ENCODE data around the gene NEK1. TPM values are rescaled to one million over a fixed set of nuclear protein-coding genes. Genes with fewer than 3 reads are reported as not detected.

The NEK1 gene
- total and polyA plus RNA-seq, 2 experiments from 2014 or later, result 9.3 to 19.5 TPM

DNA sequence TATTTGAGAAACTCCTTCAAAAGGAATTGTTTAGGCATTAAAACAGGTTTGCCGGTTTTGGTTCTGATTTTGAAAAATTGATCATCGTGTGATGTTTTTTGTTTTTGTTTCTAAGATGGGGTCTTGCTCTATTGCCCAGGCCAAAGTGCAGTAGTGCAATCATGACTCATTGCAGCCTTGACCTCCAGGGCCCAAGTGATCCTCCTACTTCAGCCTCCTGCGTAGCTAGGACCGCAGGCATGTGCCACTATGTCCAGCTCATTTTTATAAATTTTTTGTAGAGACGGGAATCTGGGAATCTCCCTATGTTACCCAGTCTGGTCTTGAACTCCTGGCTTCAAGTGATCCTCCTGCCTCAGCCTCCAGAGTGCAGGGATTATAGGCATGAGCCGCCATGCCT lies 43.0 kb upstream of the NEK1 start:
- Histone ChIP-seq H3K9me2 (ENCODE audit: insufficient read depth) (no peaks in the 10 kb centered on the region), H3K27ac (ENCODE audit: low read depth) (no peak overlapping the region), H3K4me2 (no peak overlapping the region), H3K27me3 (ENCODE audit: insufficient read depth) (no peaks in the 10 kb centered on the region), H2AFZ (no peak overlapping the region), H3K79me2 (replicated peaks; ENCODE audit: insufficient read depth) (peaks cover 47% of the 10 kb centered on the region), H4K20me1 (replicated peaks; ENCODE audit: insufficient read depth) (no peaks in the 10 kb centered on the region), H3K4me3 (no peak overlapping the region), H3K4me1 (ENCODE audit: insufficient read depth) (peaks cover 11% of the 10 kb centered on the region), H3K36me3 (ENCODE audit: insufficient read depth) (no peaks in the 10 kb centered on the region), H3F3A (replicated peaks; ENCODE audit: low read depth) (no peaks in the 10 kb centered on the region)
- no peak overlapping the region for H3K4me3 Mint-ChIP-seq
- H3K27me3 Mint-ChIP-seq (ENCODE audit: insufficient read depth, low read depth, poor library complexity), result no peaks in the 10 kb centered on the region
- ATAC-seq, result no peak
- TF ChIP-seq NANOG (IDR thresholded peaks at IDR 0.05; ENCODE audit: borderline replicate concordance), result no peak
- no peak overlapping the region for H3K27ac Mint-ChIP-seq
- DNase-seq (ENCODE audit: low spot score), result no peak
- H3K9me3 Mint-ChIP-seq, result no peaks in the 10 kb centered on the region; the same call in 2 of the 3 replicates
- H3K36me3 Mint-ChIP-seq (ENCODE audit: low read depth), result no peaks in the 10 kb centered on the region; the same call in 2 of the 3 replicates
- H3K4me1 Mint-ChIP-seq, result peaks cover 16% of the 10 kb centered on the region; the same call in 2 of the 3 replicates

GRCh38 chr4:169652535-169652934 lies 40.2 kb upstream of the NEK1 start:
- Mint-ChIP-seq H3K9me3 (no peaks in the 10 kb centered on the region; the same call in 2 of the 3 replicates), H3K27me3 (ENCODE audit: insufficient read depth, low read depth, poor library complexity) (no peaks in the 10 kb centered on the region), H3K4me1 (peaks cover 3% of the 10 kb centered on the region; the same call in 2 of the 3 replicates), H3K36me3 (ENCODE audit: low read depth) (no peaks in the 10 kb centered on the region; the same call in 2 of the 3 replicates), H3K4me3 (no peak overlapping the region), H3K27ac (no peak overlapping the region)
- Histone ChIP-seq H3K27me3 (ENCODE audit: insufficient read depth) (no peaks in the 10 kb centered on the region), H3K4me3 (no peak overlapping the region), H3K79me2 (replicated peaks; ENCODE audit: insufficient read depth) (peaks cover 47% of the 10 kb centered on the region), H3K9me2 (ENCODE audit: insufficient read depth) (no peaks in the 10 kb centered on the region), H3K27ac (ENCODE audit: low read depth) (no peak overlapping the region), H3F3A (replicated peaks; ENCODE audit: low read depth) (no peaks in the 10 kb centered on the region), H4K20me1 (replicated peaks; ENCODE audit: insufficient read depth) (no peaks in the 10 kb centered on the region; the same call in 1 of the 2 replicates), H2AFZ (no peak overlapping the region), H3K36me3 (ENCODE audit: insufficient read depth) (no peaks in the 10 kb centered on the region), H3K4me2 (no peak overlapping the region), H3K4me1 (ENCODE audit: insufficient read depth) (no peaks in the 10 kb centered on the region)
- ATAC-seq, result no peak
- DNase-seq (ENCODE audit: low spot score), result no peak
- TF ChIP-seq EZH2 (IDR thresholded peaks at IDR 0.05; ENCODE audit: low read depth, unreplicated experiment) (no peak), ZNF462 (CRISPR knock-in tag; IDR thresholded peaks at IDR 0.05) (no peak), ZNF331 (CRISPR knock-in tag; IDR thresholded peaks at IDR 0.05; ENCODE audit: low read depth) (no peak), STAT1 (IDR thresholded peaks at IDR 0.05; ENCODE audit: unreplicated experiment) (no peak), POLR2AphosphoS5 (IDR thresholded peaks at IDR 0.05; ENCODE audit: low read depth) (no peak), EZH2phosphoT487 (IDR thresholded peaks at IDR 0.05; ENCODE audit: unreplicated experiment) (no peak)
- TF ChIP-seq, protein P1, sequence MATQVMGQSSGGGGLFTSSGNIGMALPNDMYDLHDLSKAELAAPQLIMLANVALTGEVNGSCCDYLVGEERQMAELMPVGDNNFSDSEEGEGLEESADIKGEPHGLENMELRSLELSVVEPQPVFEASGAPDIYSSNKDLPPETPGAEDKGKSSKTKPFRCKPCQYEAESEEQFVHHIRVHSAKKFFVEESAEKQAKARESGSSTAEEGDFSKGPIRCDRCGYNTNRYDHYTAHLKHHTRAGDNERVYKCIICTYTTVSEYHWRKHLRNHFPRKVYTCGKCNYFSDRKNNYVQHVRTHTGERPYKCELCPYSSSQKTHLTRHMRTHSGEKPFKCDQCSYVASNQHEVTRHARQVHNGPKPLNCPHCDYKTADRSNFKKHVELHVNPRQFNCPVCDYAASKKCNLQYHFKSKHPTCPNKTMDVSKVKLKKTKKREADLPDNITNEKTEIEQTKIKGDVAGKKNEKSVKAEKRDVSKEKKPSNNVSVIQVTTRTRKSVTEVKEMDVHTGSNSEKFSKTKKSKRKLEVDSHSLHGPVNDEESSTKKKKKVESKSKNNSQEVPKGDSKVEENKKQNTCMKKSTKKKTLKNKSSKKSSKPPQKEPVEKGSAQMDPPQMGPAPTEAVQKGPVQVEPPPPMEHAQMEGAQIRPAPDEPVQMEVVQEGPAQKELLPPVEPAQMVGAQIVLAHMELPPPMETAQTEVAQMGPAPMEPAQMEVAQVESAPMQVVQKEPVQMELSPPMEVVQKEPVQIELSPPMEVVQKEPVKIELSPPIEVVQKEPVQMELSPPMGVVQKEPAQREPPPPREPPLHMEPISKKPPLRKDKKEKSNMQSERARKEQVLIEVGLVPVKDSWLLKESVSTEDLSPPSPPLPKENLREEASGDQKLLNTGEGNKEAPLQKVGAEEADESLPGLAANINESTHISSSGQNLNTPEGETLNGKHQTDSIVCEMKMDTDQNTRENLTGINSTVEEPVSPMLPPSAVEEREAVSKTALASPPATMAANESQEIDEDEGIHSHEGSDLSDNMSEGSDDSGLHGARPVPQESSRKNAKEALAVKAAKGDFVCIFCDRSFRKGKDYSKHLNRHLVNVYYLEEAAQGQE (IDR thresholded peaks at IDR 0.05; ENCODE audit: unreplicated experiment), result no peak
- TF ChIP-seq, protein P2, sequence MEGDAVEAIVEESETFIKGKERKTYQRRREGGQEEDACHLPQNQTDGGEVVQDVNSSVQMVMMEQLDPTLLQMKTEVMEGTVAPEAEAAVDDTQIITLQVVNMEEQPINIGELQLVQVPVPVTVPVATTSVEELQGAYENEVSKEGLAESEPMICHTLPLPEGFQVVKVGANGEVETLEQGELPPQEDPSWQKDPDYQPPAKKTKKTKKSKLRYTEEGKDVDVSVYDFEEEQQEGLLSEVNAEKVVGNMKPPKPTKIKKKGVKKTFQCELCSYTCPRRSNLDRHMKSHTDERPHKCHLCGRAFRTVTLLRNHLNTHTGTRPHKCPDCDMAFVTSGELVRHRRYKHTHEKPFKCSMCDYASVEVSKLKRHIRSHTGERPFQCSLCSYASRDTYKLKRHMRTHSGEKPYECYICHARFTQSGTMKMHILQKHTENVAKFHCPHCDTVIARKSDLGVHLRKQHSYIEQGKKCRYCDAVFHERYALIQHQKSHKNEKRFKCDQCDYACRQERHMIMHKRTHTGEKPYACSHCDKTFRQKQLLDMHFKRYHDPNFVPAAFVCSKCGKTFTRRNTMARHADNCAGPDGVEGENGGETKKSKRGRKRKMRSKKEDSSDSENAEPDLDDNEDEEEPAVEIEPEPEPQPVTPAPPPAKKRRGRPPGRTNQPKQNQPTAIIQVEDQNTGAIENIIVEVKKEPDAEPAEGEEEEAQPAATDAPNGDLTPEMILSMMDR (conservative IDR thresholded peaks at IDR 0.05; ENCODE audit: low read depth in 2 of 2), result no peak
